Nephron progenitor cell (in vitro differentiated cells): Measurements from ENCODE around the gene MED16.

Experiments
- DNase-seq: peaks from one replicate; pipeline ENCODE4 v3.0.0; 2021
- H3K27ac Mint-ChIP-seq: 2 replicates; pipeline ENCODE4 v1.8.0; 2021; ENCODE audit warnings: mild to moderate bottlenecking, moderate library complexity, mixed read lengths
- H3K27me3 Mint-ChIP-seq: 2 replicates; pipeline ENCODE4 v1.8.0; 2021; ENCODE audit warnings: mild to moderate bottlenecking, low read depth, mixed read lengths; ENCODE audit not compliant: poor library complexity
- H3K36me3 Mint-ChIP-seq: 2 replicates; pipeline ENCODE4 v1.8.0; 2021; ENCODE audit warnings: low read depth, mixed read lengths
- H3K4me1 Mint-ChIP-seq: 2 replicates; pipeline ENCODE4 v1.8.0; 2021; ENCODE audit warnings: mixed read lengths
- H3K4me3 Mint-ChIP-seq: 2 replicates; pipeline ENCODE4 v1.8.0; 2021; ENCODE audit warnings: mild to moderate bottlenecking, moderate library complexity, mixed read lengths
- H3K9me3 Mint-ChIP-seq: 2 replicates; pipeline ENCODE4 v1.8.0; 2021; ENCODE audit warnings: mild to moderate bottlenecking, moderate library complexity, mixed read lengths
- CTCF ChIP-seq: fragments of 200-600 bp; sonication (generic); IDR thresholded peaks from 2 replicates; pipeline ENCODE4 v1.5.0; 2021; ENCODE audit warnings: antibody characterized with exemption

Gene MED16

GRCh38 chr19:862581-863314 lies 30.2 kb downstream of the MED16 start:
- peaks cover 6% of the 10 kb centered on the region for H3K4me1 Mint-ChIP-seq

GRCh38 chr19:861756-862580 lies 31.0 kb downstream of the MED16 start:
- H3K27me3 Mint-ChIP-seq = peaks cover 52% of the 10 kb centered on the region
- H3K4me1 Mint-ChIP-seq = no peaks in the 10 kb centered on the region
- no peak overlapping the region for H3K4me3 Mint-ChIP-seq

More at GRCh38 chr19:862581-863314, 30.2 kb downstream of the MED16 start:
- peaks cover 10% of the 10 kb centered on the region for H3K36me3 Mint-ChIP-seq
- H3K27ac Mint-ChIP-seq = no peak overlapping the region
- DNase-seq = peak; percentile 79
- no peaks in the 10 kb centered on the region for H3K9me3 Mint-ChIP-seq
- peaks cover 49% of the 10 kb centered on the region for H3K27me3 Mint-ChIP-seq
- TF ChIP-seq CTCF = no peak
- no peak overlapping the region for H3K4me3 Mint-ChIP-seq

GRCh38 chr19:861141-861755 lies 31.7 kb downstream of the MED16 start:
- Mint-ChIP-seq H3K27ac (no peak overlapping the region), H3K9me3 (no peaks in the 10 kb centered on the region), H3K4me1 (no peaks in the 10 kb centered on the region), H3K36me3 (peaks cover 4% of the 10 kb centered on the region), H3K27me3 (peaks cover 52% of the 10 kb centered on the region), H3K4me3 (no peak overlapping the region)
- no peak for TF ChIP-seq CTCF
- DNase-seq = no peak

More at GRCh38 chr19:861756-862580, 31.0 kb downstream of the MED16 start:
- peaks cover 4% of the 10 kb centered on the region for H3K36me3 Mint-ChIP-seq
- no peaks in the 10 kb centered on the region for H3K9me3 Mint-ChIP-seq
- H3K27ac Mint-ChIP-seq = no peak overlapping the region
- peak; percentile 84 for DNase-seq
- TF ChIP-seq CTCF = no peak

- H3K27me3 Mint-ChIP-seq = peaks cover 53% of the 10 kb centered on the region
- H3K27ac Mint-ChIP-seq = no peak within 1 kb of the TSS
- H3K4me1 Mint-ChIP-seq = no peaks in the 10 kb centered on the region
These were observed 33.8 kb downstream of the MED16 start, which contains the start of gene CFD for GRCh38 chr19:858868-859843. TSS of gene CFD (plus strand) at chr19:859664. CDS start at chr19:859690, 26 bp downstream.

More at GRCh38 chr19:858868-859843, 33.8 kb downstream of the MED16 start, which contains the start of gene CFD:
- no peak for DNase-seq
- Mint-ChIP-seq H3K9me3 (no peaks in the 10 kb centered on the region), H3K4me3 (no peak within 1 kb of the TSS), H3K36me3 (no peaks in the 10 kb centered on the region)
- no peak for TF ChIP-seq CTCF
